IPS-NIHi7 (cell line): Measurements from ENCODE around the gene EEIG1.
"Not testable (repeated sequence)": the region's sequence is repeated elsewhere in the genome, so short reads cannot be mapped to it uniquely, and the experiment has no call there.

Source experiments
- DNase-seq: peaks from one replicate; pipeline ENCODE4 v3.0.0; 2012; ENCODE audit warnings: mixed read lengths; ENCODE audit errors: extremely low spot score

The EEIG1 gene

GRCh38 chr9:127980706-127981558 lies at the start of gene EEIG1:
Gene EEIG1, minus strand, starts transcription at chr9:127980989. Its CDS starts 852 bp downstream, at chr9:127980137.
- peak; percentile 99 for DNase-seq

DNA sequence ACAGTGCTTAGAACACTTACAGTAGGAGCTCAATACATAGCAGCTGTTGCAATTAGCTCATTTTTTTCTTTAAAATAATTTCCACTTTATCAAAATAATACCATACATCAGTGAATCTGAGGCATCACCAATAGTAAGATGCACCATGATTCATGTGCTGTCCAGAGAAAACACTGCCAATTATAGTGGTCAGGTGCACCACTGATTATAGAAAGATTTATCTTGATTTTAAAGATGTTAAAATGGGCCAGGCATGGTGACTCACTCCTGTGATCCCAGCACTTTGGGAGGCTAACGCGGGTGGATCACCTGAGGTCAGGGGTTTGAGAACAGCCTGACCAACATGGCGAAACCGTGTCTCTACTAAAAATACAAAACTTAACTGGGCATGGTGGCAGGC lies 46.9 kb upstream of the EEIG1 start:
- DNase-seq = no peak

- DNase-seq = no peak
Observed at GRCh38 chr9:128026773-128027541, 46.2 kb upstream of the EEIG1 start.

DNA sequence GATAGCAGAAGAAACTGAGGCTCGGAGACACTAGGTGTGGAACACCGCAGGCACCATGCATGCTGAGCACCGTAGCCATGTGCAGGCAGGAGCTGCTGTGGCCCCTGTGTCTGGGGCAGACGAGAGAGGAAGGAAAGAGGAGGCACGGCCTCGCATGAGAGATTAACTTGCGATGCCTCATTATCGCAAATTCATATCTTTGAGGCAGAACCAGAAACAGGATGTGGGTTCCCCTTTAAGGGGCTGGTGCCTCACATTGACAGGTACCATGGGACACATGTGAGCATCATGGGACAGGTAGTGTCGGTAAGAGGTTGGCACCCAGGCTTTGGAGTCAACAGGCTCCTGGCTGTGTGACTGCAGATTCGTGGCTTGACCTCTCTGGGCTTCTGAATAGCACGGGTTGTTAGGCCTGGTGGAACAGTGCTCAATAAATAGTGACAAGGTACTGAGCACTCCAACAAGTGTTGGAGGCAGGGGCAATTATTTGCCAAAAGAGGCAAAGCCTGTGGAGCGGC lies 45.5 kb upstream of the EEIG1 start:
- no peak for DNase-seq

DNA sequence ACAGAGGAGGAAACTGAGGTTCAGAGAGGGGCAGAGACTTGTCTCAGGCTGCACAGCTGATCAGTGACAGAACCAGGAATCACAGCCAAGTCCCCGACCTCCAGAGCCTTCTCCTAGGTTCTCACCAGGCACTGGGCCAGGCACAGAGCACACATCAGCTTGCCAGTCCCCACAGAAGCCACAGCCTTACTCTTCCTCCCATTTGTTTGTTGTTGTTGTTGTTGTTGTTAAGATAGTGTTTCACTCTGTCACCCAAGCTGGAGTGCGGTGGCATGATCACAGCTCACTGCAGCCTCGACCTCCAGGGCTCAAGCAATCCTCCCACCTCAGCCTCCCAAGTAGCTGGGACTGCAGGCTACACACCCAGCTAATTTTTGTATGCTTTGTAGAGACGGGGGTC lies 44.9 kb upstream of the EEIG1 start:
- DNase-seq = no peak

DNA sequence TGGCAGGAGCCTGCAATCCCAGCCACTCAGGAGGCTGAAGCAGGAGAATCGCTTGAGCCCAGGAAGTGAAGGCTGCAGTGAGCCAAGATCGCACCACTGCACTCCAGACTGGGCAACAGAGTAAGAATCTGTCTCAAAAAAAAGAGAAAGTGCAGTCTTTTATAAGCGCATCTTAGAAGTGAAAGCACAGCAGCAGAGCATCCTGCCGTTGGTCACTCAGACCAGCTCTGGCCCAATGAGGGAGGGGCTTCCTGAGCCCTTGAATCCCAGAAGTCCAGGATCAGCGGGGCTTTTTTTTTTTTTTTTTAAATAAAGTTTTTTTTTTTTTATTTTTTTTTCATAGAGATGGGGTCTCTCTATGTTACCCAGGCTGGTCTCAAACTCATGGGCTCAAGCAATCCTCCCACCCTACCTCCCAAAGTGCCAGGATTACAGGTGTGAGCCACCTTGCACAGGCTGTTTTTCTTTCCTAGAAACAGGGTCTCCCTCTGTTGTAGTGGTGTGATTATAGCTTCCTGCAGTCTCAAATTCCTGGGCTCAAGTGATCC lies 44.0 kb upstream of the EEIG1 start:
- DNase-seq = no peak

DNA sequence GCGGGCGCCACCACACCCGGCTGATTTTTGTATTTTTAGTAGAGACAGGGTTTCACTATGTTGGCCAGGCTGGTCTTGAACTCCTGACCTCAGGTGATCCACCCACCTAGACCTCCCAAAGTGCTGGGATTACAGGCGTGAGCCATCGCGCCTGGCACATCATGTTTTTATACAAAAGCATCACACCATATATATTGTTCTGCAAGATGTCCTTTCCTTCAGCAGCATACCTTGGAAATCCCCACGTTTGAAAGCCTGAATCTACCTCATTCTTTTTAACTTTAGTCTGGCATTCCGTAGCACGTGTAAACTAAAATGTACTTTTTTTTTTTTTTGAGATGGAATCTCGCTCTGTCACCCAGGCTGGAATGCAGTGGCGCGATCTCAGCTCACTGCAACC lies 42.9 kb upstream of the EEIG1 start:
- not testable (repeated sequence) for DNase-seq

DNA sequence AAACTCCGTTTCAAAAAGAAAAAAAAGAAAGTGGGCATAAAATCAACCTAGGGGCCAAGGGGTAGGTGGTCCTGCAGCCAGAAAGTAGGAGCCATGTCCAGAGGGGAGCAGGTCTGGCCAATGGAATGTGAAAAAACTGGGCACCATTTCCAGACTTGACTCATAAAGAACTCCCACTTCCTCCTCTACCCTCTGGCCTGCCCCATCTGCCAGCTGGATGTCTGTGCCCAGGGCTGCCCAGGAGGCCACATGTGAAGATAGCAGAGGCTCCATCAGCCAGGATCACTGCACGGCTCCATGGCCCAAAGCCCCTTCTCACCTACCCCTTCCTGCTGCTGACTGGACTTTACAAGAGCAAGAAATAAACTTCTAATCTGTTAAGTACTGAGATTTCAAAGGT lies 42.1 kb upstream of the EEIG1 start:
- DNase-seq = no peak

- DNase-seq = no peak
Observed at GRCh38 chr9:128021098-128021497, 40.3 kb upstream of the EEIG1 start.

DNA sequence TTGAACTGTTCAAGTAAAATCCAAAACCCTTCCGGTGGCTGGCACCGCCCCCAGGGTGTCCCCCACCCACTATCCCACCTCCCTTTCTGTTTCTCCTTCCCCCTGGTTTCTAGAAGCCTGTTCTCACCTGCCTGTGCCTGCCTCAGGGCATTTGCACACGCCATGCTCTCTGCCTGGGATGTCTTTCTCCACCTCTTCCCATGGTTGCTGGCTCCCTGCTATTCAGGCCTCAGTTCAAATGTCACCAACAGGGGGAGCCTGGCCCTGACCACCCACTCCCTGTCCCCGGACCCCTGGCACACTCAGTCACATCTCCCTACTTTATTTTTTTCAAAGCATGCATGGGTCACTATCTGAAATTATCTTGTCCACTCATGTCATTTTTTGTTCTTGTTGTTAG lies 39.9 kb upstream of the EEIG1 start:
- DNase-seq = peak; percentile 60

- no peak for DNase-seq
Observed at GRCh38 chr9:128015696-128016095, 34.9 kb upstream of the EEIG1 start.

- DNase-seq = no peak
Observed at GRCh38 chr9:128011071-128011817, 30.5 kb upstream of the EEIG1 start.

DNA sequence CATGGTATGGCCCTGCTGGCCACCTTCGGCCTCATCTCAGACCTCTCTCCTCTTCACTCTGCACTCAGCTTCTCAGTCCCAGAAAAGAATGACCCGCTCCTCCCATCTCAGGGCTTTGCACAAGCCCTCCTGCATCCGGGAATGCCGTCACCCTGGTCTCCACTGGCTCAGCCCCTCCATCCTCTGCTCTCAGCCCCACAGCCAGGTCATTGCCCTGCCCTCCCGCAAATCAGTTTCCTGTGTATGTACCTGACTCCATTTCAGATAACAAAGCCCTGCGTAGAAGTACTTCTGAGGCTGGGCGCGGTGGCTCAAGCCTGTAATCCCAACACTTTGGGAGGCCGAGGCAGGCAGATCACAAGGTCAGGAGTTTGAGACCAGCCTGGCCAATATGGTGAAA lies 28.9 kb upstream of the EEIG1 start:
- DNase-seq = no peak

DNA sequence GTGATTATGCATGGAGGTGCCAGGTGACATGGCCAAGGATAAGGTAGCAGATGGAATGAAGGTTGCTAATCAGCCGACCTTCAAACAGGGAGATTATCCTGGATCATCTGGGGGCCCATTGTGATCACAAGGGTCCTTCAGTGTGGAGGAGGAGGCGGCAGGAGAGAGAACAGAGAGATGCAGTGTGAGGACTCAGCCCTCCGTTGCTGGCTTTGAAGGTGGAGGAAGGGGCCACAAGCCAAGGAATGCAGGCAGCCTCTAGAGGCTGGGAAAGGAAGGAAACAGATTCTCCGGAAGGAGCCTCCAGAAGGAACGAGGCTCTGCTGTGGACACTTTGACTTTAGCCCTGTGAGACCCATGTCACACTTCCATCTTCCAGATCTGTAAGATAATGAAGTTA lies 27.4 kb upstream of the EEIG1 start:
- no peak for DNase-seq

- DNase-seq = no peak
Observed at GRCh38 chr9:128007566-128008138, 26.9 kb upstream of the EEIG1 start.

- no peak for DNase-seq
Observed at GRCh38 chr9:128006332-128006996, 25.7 kb upstream of the EEIG1 start.

- no peak for DNase-seq
Observed at GRCh38 chr9:128005923-128006322, 25.1 kb upstream of the EEIG1 start.

DNA sequence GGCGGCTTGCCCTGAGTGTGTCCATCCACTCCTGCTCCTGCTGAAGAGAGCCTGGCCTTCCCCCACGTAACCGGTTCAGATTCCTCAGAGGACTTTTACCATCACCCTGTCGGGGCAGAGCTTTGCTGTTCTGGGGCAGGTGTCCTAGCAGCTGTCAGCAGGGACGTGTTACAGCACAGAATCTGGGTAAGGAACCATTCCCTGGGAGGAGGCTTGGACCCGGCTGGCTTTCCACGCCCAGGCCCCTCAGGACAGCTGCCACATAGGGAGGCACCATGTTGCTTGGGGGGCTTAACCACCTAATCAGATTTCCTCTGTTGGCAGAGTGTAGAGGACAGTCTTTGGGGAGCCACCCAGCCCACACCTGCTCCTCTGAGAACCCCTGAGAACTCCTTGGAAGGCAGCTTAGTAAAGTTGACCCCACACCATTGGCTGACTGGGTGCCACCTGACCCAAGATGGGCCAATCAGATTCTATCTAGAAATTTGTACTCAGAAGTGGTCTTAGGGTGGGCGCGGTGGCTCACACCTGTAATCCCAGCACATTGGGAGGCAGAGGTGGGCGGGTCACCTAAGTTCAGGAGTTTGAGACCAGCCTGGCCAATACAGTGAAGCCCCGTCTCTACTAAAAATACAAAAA lies 23.3 kb upstream of the EEIG1 start:
- DNase-seq = no peak

DNA sequence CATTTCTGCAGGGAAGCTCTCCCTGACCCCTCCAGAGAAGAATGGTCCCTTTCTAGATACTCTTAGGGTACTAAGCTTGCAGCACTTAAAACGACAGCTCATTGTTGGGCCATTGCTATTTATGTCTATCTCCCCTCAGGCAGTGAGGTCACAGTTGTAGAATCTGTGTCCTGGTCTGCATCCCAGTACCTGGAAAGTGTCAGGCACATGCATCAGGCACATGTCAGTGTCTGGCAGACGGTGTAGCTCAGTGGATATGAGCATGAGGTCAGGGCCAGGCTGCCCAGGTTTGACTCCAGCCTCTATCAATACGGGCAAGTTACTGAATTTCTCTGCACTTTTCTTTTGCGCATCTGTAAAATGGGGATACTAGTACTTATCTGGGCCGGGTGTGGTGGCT lies 22.2 kb upstream of the EEIG1 start:
- no peak for DNase-seq

GRCh38 chr9:128001779-128002298 lies 21.1 kb upstream of the EEIG1 start:
- DNase-seq = peak; percentile 83
